ENCODE data around the gene NRXN3. TPM values are rescaled to one million over a fixed set of nuclear protein-coding genes. Genes with fewer than 3 reads are reported as not detected.

The NRXN3 gene
- total RNA-seq, 1 experiment from 2014 or later: not detected

DNA sequence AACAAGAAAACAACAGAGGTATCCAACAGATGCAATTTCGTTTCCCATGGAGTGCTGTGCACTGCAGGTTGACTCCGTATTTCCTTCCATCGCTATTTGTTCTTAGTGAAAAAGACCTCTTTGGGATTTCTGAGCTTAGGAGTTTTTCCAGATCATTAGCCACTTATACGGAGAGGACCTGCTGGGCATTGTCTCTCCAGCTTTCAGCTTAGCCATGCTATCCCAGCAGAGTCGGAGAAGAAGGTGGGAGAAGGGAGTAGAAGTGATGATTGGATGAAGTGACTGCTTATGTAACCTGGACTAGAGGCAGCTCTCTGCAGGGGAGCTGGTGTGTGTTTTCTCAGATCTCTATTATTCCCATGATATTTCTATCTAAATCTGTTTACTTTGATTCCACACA, 1303.5 kb downstream of the NRXN3 start:
- H3K9me2 ChIP-seq (ENCODE audit: insufficient read depth): no peaks in the 10 kb centered on the region
- no peak overlapping the region for H3K4me2 ChIP-seq (ENCODE audit: low read length)
- no TSS peak for BruUV-seq (replicated peaks)
- TF ChIP-seq POLR2AphosphoS5 (IDR thresholded peaks at IDR 0.05; ENCODE audit: low read depth, low read length) (no peak), EZH2 (IDR thresholded peaks at IDR 0.05) (no peak), CEBPB (IDR thresholded peaks at IDR 0.05; ENCODE audit: low read depth) (no peak), YY1 (IDR thresholded peaks at IDR 0.05; ENCODE audit: extremely low read depth, insufficient replicate concordance, low read depth, low read length) (no peak), ZFX (IDR thresholded peaks at IDR 0.05) (no peak), CBX3 (IDR thresholded peaks at IDR 0.05; ENCODE audit: low read depth) (no peak)
- TF ChIP-seq, protein P1, sequence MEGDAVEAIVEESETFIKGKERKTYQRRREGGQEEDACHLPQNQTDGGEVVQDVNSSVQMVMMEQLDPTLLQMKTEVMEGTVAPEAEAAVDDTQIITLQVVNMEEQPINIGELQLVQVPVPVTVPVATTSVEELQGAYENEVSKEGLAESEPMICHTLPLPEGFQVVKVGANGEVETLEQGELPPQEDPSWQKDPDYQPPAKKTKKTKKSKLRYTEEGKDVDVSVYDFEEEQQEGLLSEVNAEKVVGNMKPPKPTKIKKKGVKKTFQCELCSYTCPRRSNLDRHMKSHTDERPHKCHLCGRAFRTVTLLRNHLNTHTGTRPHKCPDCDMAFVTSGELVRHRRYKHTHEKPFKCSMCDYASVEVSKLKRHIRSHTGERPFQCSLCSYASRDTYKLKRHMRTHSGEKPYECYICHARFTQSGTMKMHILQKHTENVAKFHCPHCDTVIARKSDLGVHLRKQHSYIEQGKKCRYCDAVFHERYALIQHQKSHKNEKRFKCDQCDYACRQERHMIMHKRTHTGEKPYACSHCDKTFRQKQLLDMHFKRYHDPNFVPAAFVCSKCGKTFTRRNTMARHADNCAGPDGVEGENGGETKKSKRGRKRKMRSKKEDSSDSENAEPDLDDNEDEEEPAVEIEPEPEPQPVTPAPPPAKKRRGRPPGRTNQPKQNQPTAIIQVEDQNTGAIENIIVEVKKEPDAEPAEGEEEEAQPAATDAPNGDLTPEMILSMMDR (IDR thresholded peaks at IDR 0.05 in 2 of 3, conservative IDR thresholded peaks at IDR 0.05 in 1 of 3; ENCODE audit: borderline replicate concordance in 1 of 3, insufficient read depth in 1 of 3, low read depth in 2 of 3, low read length in 2 of 3): no peak
- TF ChIP-seq, protein P2, sequence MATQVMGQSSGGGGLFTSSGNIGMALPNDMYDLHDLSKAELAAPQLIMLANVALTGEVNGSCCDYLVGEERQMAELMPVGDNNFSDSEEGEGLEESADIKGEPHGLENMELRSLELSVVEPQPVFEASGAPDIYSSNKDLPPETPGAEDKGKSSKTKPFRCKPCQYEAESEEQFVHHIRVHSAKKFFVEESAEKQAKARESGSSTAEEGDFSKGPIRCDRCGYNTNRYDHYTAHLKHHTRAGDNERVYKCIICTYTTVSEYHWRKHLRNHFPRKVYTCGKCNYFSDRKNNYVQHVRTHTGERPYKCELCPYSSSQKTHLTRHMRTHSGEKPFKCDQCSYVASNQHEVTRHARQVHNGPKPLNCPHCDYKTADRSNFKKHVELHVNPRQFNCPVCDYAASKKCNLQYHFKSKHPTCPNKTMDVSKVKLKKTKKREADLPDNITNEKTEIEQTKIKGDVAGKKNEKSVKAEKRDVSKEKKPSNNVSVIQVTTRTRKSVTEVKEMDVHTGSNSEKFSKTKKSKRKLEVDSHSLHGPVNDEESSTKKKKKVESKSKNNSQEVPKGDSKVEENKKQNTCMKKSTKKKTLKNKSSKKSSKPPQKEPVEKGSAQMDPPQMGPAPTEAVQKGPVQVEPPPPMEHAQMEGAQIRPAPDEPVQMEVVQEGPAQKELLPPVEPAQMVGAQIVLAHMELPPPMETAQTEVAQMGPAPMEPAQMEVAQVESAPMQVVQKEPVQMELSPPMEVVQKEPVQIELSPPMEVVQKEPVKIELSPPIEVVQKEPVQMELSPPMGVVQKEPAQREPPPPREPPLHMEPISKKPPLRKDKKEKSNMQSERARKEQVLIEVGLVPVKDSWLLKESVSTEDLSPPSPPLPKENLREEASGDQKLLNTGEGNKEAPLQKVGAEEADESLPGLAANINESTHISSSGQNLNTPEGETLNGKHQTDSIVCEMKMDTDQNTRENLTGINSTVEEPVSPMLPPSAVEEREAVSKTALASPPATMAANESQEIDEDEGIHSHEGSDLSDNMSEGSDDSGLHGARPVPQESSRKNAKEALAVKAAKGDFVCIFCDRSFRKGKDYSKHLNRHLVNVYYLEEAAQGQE (IDR thresholded peaks at IDR 0.05; ENCODE audit: low read depth): no peak
- TF ChIP-seq, protein P3, sequence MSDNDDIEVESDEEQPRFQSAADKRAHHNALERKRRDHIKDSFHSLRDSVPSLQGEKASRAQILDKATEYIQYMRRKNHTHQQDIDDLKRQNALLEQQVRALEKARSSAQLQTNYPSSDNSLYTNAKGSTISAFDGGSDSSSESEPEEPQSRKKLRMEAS (IDR thresholded peaks at IDR 0.05): no peak
- TF ChIP-seq, protein P4, sequence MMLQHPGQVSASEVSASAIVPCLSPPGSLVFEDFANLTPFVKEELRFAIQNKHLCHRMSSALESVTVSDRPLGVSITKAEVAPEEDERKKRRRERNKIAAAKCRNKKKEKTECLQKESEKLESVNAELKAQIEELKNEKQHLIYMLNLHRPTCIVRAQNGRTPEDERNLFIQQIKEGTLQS (IDR thresholded peaks at IDR 0.05): no peak
- intact Hi-C loops (cut with micrococcal nuclease): no loop called here
- ChIA-PET RAD21 (ENCODE audit: low non-redundant PET in 1 of 2, low total read pairs in 2 of 2, uncharacterized antibody in 2 of 2, unreplicated experiment in 2 of 2) (no interaction called here), POLR2A (no interaction called here), CTCF (no interaction called here)
- H3K36me3 ChIP-seq (ENCODE audit: control insufficient read depth in 1 of 2, insufficient read depth in 2 of 2, low read length in 2 of 2): no peaks in the 10 kb centered on the region
- ATAC-seq (no peak), DNase-seq (ENCODE audit: low read depth, low spot score) (no peak)
- H2AFZ ChIP-seq (ENCODE audit: low read depth, low read length, poor library complexity, severe bottlenecking): no peak overlapping the region
- H3K9ac ChIP-seq (ENCODE audit: low read length): no peak overlapping the region
- H3K4me3 ChIP-seq (replicated peaks in 1 of 2; ENCODE audit: low read depth in 1 of 2, low read length in 2 of 2): no peak overlapping the region
- H4K20me1 ChIP-seq (ENCODE audit: insufficient read depth): no peaks in the 10 kb centered on the region
- peaks cover 19 to 22% of the 10 kb centered on the region in 2 experiments; a peak in 2 of 4 replicates for H3K9me3 ChIP-seq (ENCODE audit: control insufficient read depth in 1 of 2, insufficient read depth in 1 of 2, low read depth in 1 of 2, low read length in 2 of 2)
- no peaks in the 10 kb centered on the region for H3K4me1 ChIP-seq (ENCODE audit: control insufficient read depth in 1 of 2, insufficient read depth in 2 of 2, low read length in 2 of 2)
- H3K27me3 ChIP-seq (ENCODE audit: insufficient read depth, low read length): no peaks in the 10 kb centered on the region
- no peak overlapping the region for H3K27ac ChIP-seq (ENCODE audit: low read depth, low read length)
- no peaks in the 10 kb centered on the region for H3K79me2 ChIP-seq (ENCODE audit: insufficient read depth, low read length)

Data from HCT116 (cell line).